Mesenchymal stem cell (in vitro differentiated cells and primary cell): ENCODE measurements around the gene DHRSX.

Experiments
- DNase-seq: peaks from one replicate; pipeline ENCODE4 v3.0.0-alpha.2; 2013
- H2AFZ ChIP-seq: one replicate; pipeline ENCODE4 v1.6.1; 2013; ENCODE audit warnings: low read depth, mild to moderate bottlenecking, control low read depth, inconsistent platforms, low read length, moderate library complexity
- H2AK5ac ChIP-seq: 2 replicates; pipeline ENCODE4 v1.6.1; 2013; ENCODE audit warnings: low read length, moderate library complexity, mild to moderate bottlenecking, inconsistent platforms; ENCODE audit not compliant: severe bottlenecking
- H2BK120ac ChIP-seq: one replicate; pipeline ENCODE4 v1.6.1; 2013; ENCODE audit warnings: low read depth, mild to moderate bottlenecking, inconsistent platforms, low read length, moderate library complexity
- H2BK12ac ChIP-seq, 2 experiments: one replicate each; pipeline ENCODE4 v1.6.1; 2013; ENCODE audit warnings: inconsistent platforms in 2 of 2, low read length in 2 of 2, mild to moderate bottlenecking in 2 of 2, moderate library complexity in 2 of 2, control low read depth in 1 of 2
- H2BK15ac ChIP-seq: one replicate; pipeline ENCODE4 v1.6.1; 2013; ENCODE audit warnings: mild to moderate bottlenecking, low read depth, inconsistent platforms; ENCODE audit not compliant: poor library complexity, severe bottlenecking
- H2BK5ac ChIP-seq: 2 replicates; pipeline ENCODE4 v1.6.1; 2013; ENCODE audit warnings: low read depth, mild to moderate bottlenecking, low read length, control low read depth, inconsistent platforms; ENCODE audit not compliant: poor library complexity, severe bottlenecking
- H3K14ac ChIP-seq, 2 experiments: one replicate each; pipeline ENCODE4 v1.6.1; 2013; ENCODE audit warnings: inconsistent platforms in 2 of 2, low read length in 2 of 2, control low read depth in 1 of 2, mild to moderate bottlenecking in 1 of 2, moderate library complexity in 1 of 2
- H3K18ac ChIP-seq, 2 experiments: one replicate each; pipeline ENCODE4 v1.6.1; 2013; ENCODE audit warnings: inconsistent platforms in 2 of 2, low read length in 2 of 2, control low read depth in 1 of 2, low read depth in 1 of 2, mild to moderate bottlenecking in 1 of 2
- H3K23ac ChIP-seq, 2 experiments: one replicate each; pipeline ENCODE4 v1.6.1; 2013; ENCODE audit warnings: inconsistent platforms in 2 of 2, low read length in 2 of 2, mild to moderate bottlenecking in 2 of 2, moderate library complexity in 2 of 2, control low read depth in 1 of 2
- H3K27ac ChIP-seq: 2 replicates; pipeline ENCODE4 v1.5.1; 2013; ENCODE audit warnings: mild to moderate bottlenecking, moderate library complexity, low read length, control low read depth, inconsistent platforms; ENCODE audit not compliant: poor library complexity, severe bottlenecking
- H3K27me3 ChIP-seq, 2 experiments: 2 replicates each; pipeline versions ENCODE4 v1.6.1 to v1.7.0; 2013; ENCODE audit warnings: low read length in 2 of 2, mild to moderate bottlenecking in 2 of 2, moderate library complexity in 2 of 2, control low read depth in 1 of 2, inconsistent platforms in 1 of 2; ENCODE audit not compliant: control insufficient read depth in 1 of 2, insufficient read depth in 1 of 2
- H3K36me3 ChIP-seq, 2 experiments: 2 replicates each; pipeline versions ENCODE4 v1.6.1 to v1.7.0; 2013; ENCODE audit warnings: low read length in 2 of 2, control low read depth in 1 of 2, inconsistent platforms in 1 of 2, low read depth in 1 of 2, mild to moderate bottlenecking in 1 of 2; ENCODE audit not compliant: insufficient read depth in 2 of 2, control insufficient read depth in 1 of 2
- H3K4ac ChIP-seq, 2 experiments: one replicate each; pipeline ENCODE4 v1.6.1; 2013; ENCODE audit warnings: inconsistent platforms in 2 of 2, low read length in 2 of 2, mild to moderate bottlenecking in 2 of 2, moderate library complexity in 2 of 2, control low read depth in 1 of 2, low read depth in 1 of 2
- H3K4me1 ChIP-seq: 2 replicates; pipeline ENCODE4 v1.6.1; 2013; ENCODE audit warnings: low read depth, low read length, control low read depth; ENCODE audit not compliant: control insufficient read depth, insufficient read depth
- H3K4me2 ChIP-seq: 2 replicates; pipeline ENCODE4 v1.6.1; 2013; ENCODE audit warnings: low read length, mild to moderate bottlenecking, inconsistent platforms; ENCODE audit not compliant: poor library complexity, severe bottlenecking
- H3K4me3 ChIP-seq, 2 experiments: 2 replicates each; pipeline versions ENCODE4 v1.5.1 to v1.7.0; 2013; ENCODE audit warnings: low read length in 2 of 2, mild to moderate bottlenecking in 2 of 2, control low read depth in 1 of 2, low read depth in 1 of 2; ENCODE audit not compliant: insufficient read depth in 1 of 2
- H3K79me1 ChIP-seq: replicated peaks from 2 replicates; pipeline ENCODE4 v1.6.1; 2013; ENCODE audit warnings: mild to moderate bottlenecking, control low read depth, low read length, inconsistent platforms; ENCODE audit not compliant: poor library complexity, severe bottlenecking
- H3K9ac ChIP-seq: 2 replicates; pipeline ENCODE4 v1.7.0; 2013; ENCODE audit warnings: mild to moderate bottlenecking, low read length, moderate library complexity
- H3K9me3 ChIP-seq: 2 replicates; pipeline ENCODE4 v1.7.0; 2013; ENCODE audit warnings: mild to moderate bottlenecking, low read length; ENCODE audit not compliant: control insufficient read depth
- H4K8ac ChIP-seq: one replicate; pipeline ENCODE4 v1.6.1; 2013; ENCODE audit warnings: inconsistent platforms, mild to moderate bottlenecking, low read length, moderate library complexity
- H4K91ac ChIP-seq: one replicate; pipeline ENCODE4 v1.6.1; 2013; ENCODE audit warnings: mild to moderate bottlenecking, low read length, inconsistent platforms
- WGBS: methylation state at CpG from one replicate; pipeline ENCODE4 v1.1.7; 2013; ENCODE audit warnings: mixed read lengths; 5-methylcytosine and 5-hydroxymethylcytosine counted together

Gene DHRSX

GRCh38 chrX:2336181-2336580 is 164.6 kb downstream of the DHRSX start:
- H3K18ac ChIP-seq = no peak overlapping the region
- H3K27ac ChIP-seq = no peak overlapping the region
- WGBS = 97% methylated on average over 7 of the region's 7 CpGs
- no peak overlapping the region for H2BK5ac ChIP-seq
- no peak overlapping the region for H3K4me2 ChIP-seq
- no peak overlapping the region for H2AFZ ChIP-seq
- no peak overlapping the region for H3K4ac ChIP-seq
- no peak overlapping the region for H2BK15ac ChIP-seq
- DNase-seq = no peak
- H4K8ac ChIP-seq = no peak overlapping the region
- no peak overlapping the region for H3K4me3 ChIP-seq
- H3K27me3 ChIP-seq = no peaks in the 10 kb centered on the region
- no peak overlapping the region for H2BK120ac ChIP-seq
- no peak overlapping the region for H3K14ac ChIP-seq
- peaks cover 6% of the 10 kb centered on the region for H3K9me3 ChIP-seq
- no peak overlapping the region for H3K23ac ChIP-seq
- no peaks in the 10 kb centered on the region for H3K79me1 ChIP-seq
- H2BK12ac ChIP-seq = no peak overlapping the region
- no peak overlapping the region for H3K9ac ChIP-seq
- H3K4me1 ChIP-seq = no peaks in the 10 kb centered on the region
- H2AK5ac ChIP-seq = no peak overlapping the region
- H3K36me3 ChIP-seq = peaks cover 0 to 17% of the 10 kb centered on the region in 2 experiments
- H4K91ac ChIP-seq = no peak overlapping the region

DNA sequence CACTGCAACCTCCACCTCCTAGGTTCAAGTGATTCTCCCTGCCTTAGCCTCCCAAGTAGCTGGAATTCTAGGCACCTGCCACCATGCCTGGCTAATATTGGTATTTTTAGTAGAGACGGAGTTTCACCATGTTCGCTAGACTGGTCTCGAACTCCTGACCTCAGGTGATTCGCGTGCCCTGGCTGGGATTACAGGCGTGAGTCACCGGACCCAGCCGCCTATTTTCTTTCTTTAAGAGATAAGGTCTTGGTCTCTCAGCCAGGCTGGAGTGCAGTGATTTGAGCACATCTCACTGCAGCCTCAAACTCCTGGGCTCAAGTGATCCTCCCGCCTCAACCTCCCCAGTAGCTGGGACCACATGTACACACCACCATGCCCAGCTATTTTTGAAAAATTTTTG is 166.5 kb downstream of the DHRSX start:
- Histone ChIP-seq H3K4me2 (no peak overlapping the region), H3K36me3 (peaks cover 0 to 9% of the 10 kb centered on the region in 2 experiments)
- WGBS = 88% methylated on average over 8 of the region's 9 CpGs

DNA sequence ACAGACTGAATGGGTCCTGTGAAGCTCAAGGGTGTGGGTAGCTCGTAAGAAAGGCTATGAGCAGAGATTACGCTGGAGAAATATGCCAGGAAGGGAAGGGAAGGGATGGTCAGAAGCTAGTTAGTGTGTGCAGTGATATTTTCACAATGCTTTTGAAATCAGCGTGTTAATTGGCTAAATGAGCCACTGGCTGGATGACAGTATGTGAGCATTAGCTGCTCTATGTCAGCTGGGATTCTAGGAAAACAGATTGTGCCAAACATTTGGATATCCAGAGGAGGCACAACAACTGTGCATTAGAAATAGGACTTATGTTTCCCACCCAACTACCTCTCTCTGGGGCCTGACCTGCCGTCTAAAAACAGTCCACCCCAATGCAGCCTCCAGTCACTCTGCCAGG is 168.5 kb downstream of the DHRSX start:
- H2BK15ac ChIP-seq = no peak overlapping the region
- H3K9ac ChIP-seq = no peak overlapping the region
- WGBS = 90% methylated on average over 4 of the region's 4 CpGs
- H3K23ac ChIP-seq = no peak overlapping the region
- H2AK5ac ChIP-seq = no peak overlapping the region
- no peak overlapping the region for H3K14ac ChIP-seq
- no peak overlapping the region for H2AFZ ChIP-seq
- no peak overlapping the region for H3K18ac ChIP-seq
- H3K9me3 ChIP-seq = no peaks in the 10 kb centered on the region
- no peaks in the 10 kb centered on the region for H3K36me3 ChIP-seq
- H2BK5ac ChIP-seq = no peak overlapping the region
- H3K4me1 ChIP-seq = no peaks in the 10 kb centered on the region
- H3K79me1 ChIP-seq = peaks cover 2% of the 10 kb centered on the region
- H4K8ac ChIP-seq = no peak overlapping the region
- H3K27ac ChIP-seq = no peak overlapping the region
- H3K27me3 ChIP-seq = no peaks in the 10 kb centered on the region
- no peak for DNase-seq
- H2BK120ac ChIP-seq = no peak overlapping the region
- H3K4me3 ChIP-seq = no peak overlapping the region
- no peak overlapping the region for H2BK12ac ChIP-seq
- no peak overlapping the region for H4K91ac ChIP-seq
- no peak overlapping the region for H3K4ac ChIP-seq
- no peak overlapping the region for H3K4me2 ChIP-seq

More for the DNA sequence above, 166.5 kb downstream of the DHRSX start:
- no peak overlapping the region for H2AFZ ChIP-seq
- H2BK5ac ChIP-seq = no peak overlapping the region
- H3K79me1 ChIP-seq = no peaks in the 10 kb centered on the region
- no peaks in the 10 kb centered on the region for H3K27me3 ChIP-seq
- no peak overlapping the region for H3K14ac ChIP-seq
- DNase-seq = no peak
- no peak overlapping the region for H3K18ac ChIP-seq
- no peak overlapping the region for H2BK12ac ChIP-seq
- H2BK120ac ChIP-seq = no peak overlapping the region
- H3K9ac ChIP-seq = no peak overlapping the region
- H3K4ac ChIP-seq = no peak overlapping the region
- H3K23ac ChIP-seq = no peak overlapping the region
- H3K4me3 ChIP-seq = no peak overlapping the region
- H3K4me1 ChIP-seq = no peaks in the 10 kb centered on the region
- no peak overlapping the region for H4K91ac ChIP-seq
- no peak overlapping the region for H2AK5ac ChIP-seq
- H3K27ac ChIP-seq = no peak overlapping the region
- H4K8ac ChIP-seq = no peak overlapping the region
- H3K9me3 ChIP-seq = peaks cover 6% of the 10 kb centered on the region
- no peak overlapping the region for H2BK15ac ChIP-seq

GRCh38 chrX:2330910-2331309 is 169.9 kb downstream of the DHRSX start:
- H3K14ac ChIP-seq = no peak overlapping the region
- no peak overlapping the region for H4K8ac ChIP-seq
- H2BK12ac ChIP-seq = no peak overlapping the region
- peaks cover 2% of the 10 kb centered on the region for H3K79me1 ChIP-seq
- no peaks in the 10 kb centered on the region for H3K36me3 ChIP-seq
- H3K9ac ChIP-seq = no peak overlapping the region
- no peak overlapping the region for H2BK5ac ChIP-seq
- no peak overlapping the region for H3K27ac ChIP-seq
- no peak overlapping the region for H3K18ac ChIP-seq
- no peak overlapping the region for H3K23ac ChIP-seq
- H3K4me1 ChIP-seq = no peaks in the 10 kb centered on the region
- WGBS = 91% methylated on average over 3 of the region's 3 CpGs
- no peak for DNase-seq
- H3K9me3 ChIP-seq = no peaks in the 10 kb centered on the region
- no peak overlapping the region for H3K4me3 ChIP-seq
- no peak overlapping the region for H3K4me2 ChIP-seq
- no peaks in the 10 kb centered on the region for H3K27me3 ChIP-seq
- H3K4ac ChIP-seq = no peak overlapping the region
- no peak overlapping the region for H2AK5ac ChIP-seq
- H2AFZ ChIP-seq = no peak overlapping the region
- no peak overlapping the region for H2BK15ac ChIP-seq
- no peak overlapping the region for H4K91ac ChIP-seq
- H2BK120ac ChIP-seq = no peak overlapping the region
